ENCODE data around the gene ZDHHC7.
A peak's percentile ranks its signal among the peaks of the same experiment; 100 is the strongest.

ZDHHC7 gene

GRCh38 chr16:85027349-85027957, 16.1 kb upstream of the ZDHHC7 start, which contains the start of gene KIAA0513:
Gene KIAA0513, plus strand, starts transcription at chr16:85027795. Its CDS starts 39,277 bp downstream, at chr16:85067072.
- H3K27ac ChIP-seq = peak within 1 kb of the TSS; percentile 66

DNA sequence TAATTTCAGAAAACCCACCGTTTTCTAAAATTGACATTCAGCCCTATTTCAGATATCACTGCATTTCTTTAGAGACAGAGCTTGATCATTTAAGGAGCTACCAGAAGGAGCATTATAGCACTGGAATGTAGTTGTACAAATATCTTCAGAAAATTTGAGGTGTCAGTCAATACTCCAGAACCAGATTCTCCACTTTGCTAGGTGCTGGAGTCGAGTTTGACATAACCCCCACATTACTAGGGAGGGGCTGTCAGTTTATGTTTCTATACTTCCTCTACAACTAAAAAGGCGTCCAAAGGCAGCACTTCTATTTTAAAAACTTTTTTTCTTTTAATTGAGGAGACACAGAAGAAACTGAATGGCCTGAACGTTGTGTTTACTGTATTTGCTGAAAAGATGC, 15.4 kb upstream of the ZDHHC7 start:
- TF ChIP-seq CTCF (IDR thresholded peaks at IDR 0.05) (no peak), ZFX (IDR thresholded peaks at IDR 0.05; ENCODE audit: borderline replicate concordance) (no peak)
- no peak overlapping the region for H3K27ac ChIP-seq

More at GRCh38 chr16:85027349-85027957, 16.1 kb upstream of the ZDHHC7 start, which contains the start of gene KIAA0513:
- TF ChIP-seq ZFX (IDR thresholded peaks at IDR 0.05; ENCODE audit: borderline replicate concordance) (no peak), CTCF (IDR thresholded peaks at IDR 0.05) (no peak)

GRCh38 chr16:85025781-85026653, 14.7 kb upstream of the ZDHHC7 start:
- no peak overlapping the region for H3K27ac ChIP-seq
- TF ChIP-seq CTCF (IDR thresholded peaks at IDR 0.05) (no peak), ZFX (IDR thresholded peaks at IDR 0.05; ENCODE audit: borderline replicate concordance) (no peak)

GRCh38 chr16:85019659-85020245, 8.4 kb upstream of the ZDHHC7 start:
- no peak for TF ChIP-seq ZFX (IDR thresholded peaks at IDR 0.05; ENCODE audit: borderline replicate concordance)
- TF ChIP-seq CTCF (IDR thresholded peaks at IDR 0.05) = no peak
- no peak overlapping the region for H3K27ac ChIP-seq

- H3K27ac ChIP-seq = no peak overlapping the region
- TF ChIP-seq CTCF (IDR thresholded peaks at IDR 0.05) (no peak), ZFX (IDR thresholded peaks at IDR 0.05; ENCODE audit: borderline replicate concordance) (no peak)
Observed at GRCh38 chr16:85018529-85019236, 7.3 kb upstream of the ZDHHC7 start.

- TF ChIP-seq CTCF (IDR thresholded peaks at IDR 0.05) (no peak), ZFX (IDR thresholded peaks at IDR 0.05; ENCODE audit: borderline replicate concordance) (no peak)
- H3K27ac ChIP-seq = no peak overlapping the region
Observed at GRCh38 chr16:85017633-85018032, 6.3 kb upstream of the ZDHHC7 start.
